ENCODE measurements around the gene SEC23IP. TPM values are rescaled to one million over a fixed set of nuclear protein-coding genes. Genes with fewer than 3 reads are reported as not detected.

Gene SEC23IP
- total RNA-seq, 1 donor from 2014 or later, result 39.2 TPM

DNA sequence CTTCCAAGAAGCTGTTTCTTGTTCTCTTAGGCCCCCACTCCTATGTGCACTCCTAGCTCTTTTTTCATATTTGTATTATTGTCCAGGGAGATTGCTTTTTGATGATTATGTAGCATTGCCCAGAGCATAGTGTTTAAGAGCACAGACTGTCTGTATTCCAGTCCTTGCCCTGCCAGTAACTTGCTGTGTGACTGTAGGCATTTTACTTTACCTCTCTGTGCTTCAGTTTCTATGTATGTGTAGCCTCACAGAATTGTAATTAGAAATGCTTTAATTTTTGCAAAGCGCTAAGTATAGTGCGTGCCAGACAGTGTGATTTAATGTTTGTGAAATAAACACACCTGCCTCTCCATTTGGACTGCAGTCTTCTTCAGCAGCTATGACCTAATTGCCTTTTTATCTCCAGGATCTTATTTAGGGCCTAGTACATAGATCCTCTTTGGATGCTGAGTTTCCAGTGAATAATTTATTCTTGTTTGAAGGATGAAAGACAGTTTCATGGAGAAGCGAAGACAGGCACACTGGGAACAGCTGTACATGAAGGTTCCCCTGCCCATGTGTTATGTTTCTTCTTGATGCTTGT lies 1.4 kb downstream of the SEC23IP start:
- no peak overlapping the region for H3K27ac ChIP-seq
- DNase-seq (ENCODE audit: low spot score), result no peak
- no peak overlapping the region for H2AFZ ChIP-seq (replicated peaks)
- Mint-ChIP-seq H3K27me3 (ENCODE audit: insufficient read depth, low read depth) (peaks cover 2% of the 10 kb centered on the region), H3K4me3 (peak overlapping the region; percentile 96), H3K9me3 (peaks cover 5% of the 10 kb centered on the region), H3K27ac (no peak overlapping the region), H3K36me3 (no peaks in the 10 kb centered on the region), H3K4me1 (peaks cover 8% of the 10 kb centered on the region)
- peaks cover 21% of the 10 kb centered on the region for H3K4me1 ChIP-seq
- H3K9ac ChIP-seq, result peak overlapping the region; percentile 36
- H3F3A ChIP-seq (ENCODE audit: low read depth), result peaks cover 3% of the 10 kb centered on the region
- no peaks in the 10 kb centered on the region for H3K36me3 ChIP-seq
- H3K4me3 ChIP-seq, result peak overlapping the region; percentile 90
- no peaks in the 10 kb centered on the region for H3K27me3 ChIP-seq
- H3K4me2 ChIP-seq, result peak overlapping the region; percentile 97
- peaks cover 37% of the 10 kb centered on the region for H4K20me1 ChIP-seq (ENCODE audit: low read depth)
- no peaks in the 10 kb centered on the region for H3K9me3 ChIP-seq (ENCODE audit: low read depth)
- H3K79me2 ChIP-seq (ENCODE audit: low read depth), result peaks cover 64% of the 10 kb centered on the region
- TF ChIP-seq CTCF (IDR thresholded peaks at IDR 0.05), result no peak
- TF ChIP-seq EZH2 (IDR thresholded peaks at IDR 0.05), result no peak
- TF ChIP-seq EZH2phosphoT487 (IDR thresholded peaks at IDR 0.05), result no peak

GRCh38 chr10:119896061-119896655 lies 3.6 kb downstream of the SEC23IP start:
- Histone ChIP-seq H3K27me3 (no peaks in the 10 kb centered on the region), H3K79me2 (ENCODE audit: low read depth) (peaks cover 87% of the 10 kb centered on the region), H3K4me2 (no peak overlapping the region), H3F3A (ENCODE audit: low read depth) (peaks cover 3% of the 10 kb centered on the region), H3K36me3 (no peaks in the 10 kb centered on the region), H4K20me1 (ENCODE audit: low read depth) (peaks cover 37% of the 10 kb centered on the region), H3K4me1 (peaks cover 17% of the 10 kb centered on the region), H3K9ac (peak overlapping the region; percentile 15), H3K9me3 (ENCODE audit: low read depth) (no peaks in the 10 kb centered on the region), H3K27ac (no peak overlapping the region), H2AFZ (replicated peaks) (no peak overlapping the region), H3K4me3 (no peak overlapping the region)
- Mint-ChIP-seq H3K27ac (no peak overlapping the region), H3K4me1 (peaks cover 8% of the 10 kb centered on the region), H3K27me3 (ENCODE audit: insufficient read depth, low read depth) (peaks cover 2% of the 10 kb centered on the region), H3K9me3 (peaks cover 3% of the 10 kb centered on the region), H3K4me3 (no peak overlapping the region), H3K36me3 (no peaks in the 10 kb centered on the region)
- TF ChIP-seq CTCF (IDR thresholded peaks at IDR 0.05) (no peak), EZH2phosphoT487 (IDR thresholded peaks at IDR 0.05) (no peak), EZH2 (IDR thresholded peaks at IDR 0.05) (no peak)
- DNase-seq (ENCODE audit: low spot score), result no peak

DNA sequence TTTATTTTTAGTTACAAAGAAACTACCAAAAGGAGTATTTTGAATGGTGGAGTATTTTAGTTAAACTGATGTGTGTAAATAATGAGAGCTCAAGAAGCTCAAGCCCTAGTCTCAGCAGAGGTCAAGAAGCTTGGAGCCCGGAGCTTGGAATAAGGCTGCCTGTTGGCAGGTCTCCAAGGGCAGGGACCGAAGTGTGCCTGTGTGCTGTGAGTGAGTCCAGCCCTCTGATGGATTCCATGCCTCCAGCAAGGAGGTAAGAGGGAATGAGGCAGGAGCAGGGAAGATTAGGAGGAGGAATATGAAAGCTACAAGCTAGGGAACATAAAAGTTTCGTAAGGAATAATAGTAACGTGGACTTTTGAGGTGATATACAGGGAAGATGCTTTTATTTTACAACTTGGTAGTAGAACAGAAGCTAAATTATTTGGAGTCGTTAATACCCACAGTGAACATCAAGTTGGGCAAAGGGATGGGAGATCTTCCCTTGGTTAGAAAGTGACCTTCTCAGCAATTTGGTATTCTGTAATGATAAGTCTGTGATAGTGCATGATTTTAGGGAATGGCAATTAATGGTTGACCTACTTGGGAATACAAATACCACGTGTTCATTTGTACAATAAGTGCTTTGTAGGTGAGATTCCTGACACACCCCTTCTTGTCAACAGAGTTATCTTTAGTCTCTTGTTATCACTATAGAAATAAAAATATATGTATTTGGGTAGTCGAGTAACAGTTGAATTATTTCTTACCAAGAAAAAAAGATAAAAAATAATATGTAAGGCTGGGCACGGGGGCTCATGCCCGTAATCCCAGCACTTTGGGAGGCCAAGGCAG lies 4.6 kb downstream of the SEC23IP start:
- Mint-ChIP-seq H3K36me3 (no peaks in the 10 kb centered on the region), H3K4me1 (peaks cover 6% of the 10 kb centered on the region), H3K27me3 (ENCODE audit: insufficient read depth, low read depth) (peaks cover 2% of the 10 kb centered on the region), H3K4me3 (no peak overlapping the region), H3K27ac (no peak overlapping the region), H3K9me3 (peaks cover 3% of the 10 kb centered on the region)
- Histone ChIP-seq H3K36me3 (no peaks in the 10 kb centered on the region), H2AFZ (replicated peaks) (no peak overlapping the region), H3K9ac (no peak overlapping the region), H3K27ac (no peak overlapping the region), H3K4me1 (peaks cover 11% of the 10 kb centered on the region), H3K9me3 (ENCODE audit: low read depth) (no peaks in the 10 kb centered on the region), H3K79me2 (ENCODE audit: low read depth) (peaks cover 96% of the 10 kb centered on the region), H3K4me2 (no peak overlapping the region), H3F3A (ENCODE audit: low read depth) (peaks cover 2% of the 10 kb centered on the region), H4K20me1 (ENCODE audit: low read depth) (peaks cover 40% of the 10 kb centered on the region), H3K4me3 (no peak overlapping the region), H3K27me3 (no peaks in the 10 kb centered on the region)
- TF ChIP-seq EZH2 (IDR thresholded peaks at IDR 0.05) (no peak), CTCF (IDR thresholded peaks at IDR 0.05) (no peak)
- no peak for DNase-seq (ENCODE audit: low spot score)
